GM12864 (cell line): ENCODE data around the gene TEX29.

Experiments
- DNase-seq: peaks from one replicate; pipeline ENCODE4 v3.0.0-alpha.2; 2011; ENCODE audit warnings: low read depth
- H3K4me3 ChIP-seq: 2 replicates; pipeline ENCODE4 v1.5.1; 2011; ENCODE audit warnings: mild to moderate bottlenecking, low read depth, low read length, control low read depth
- CTCF ChIP-seq: IDR thresholded peaks from 2 replicates; pipeline ENCODE4 v1.5.1; 2011; ENCODE audit warnings: low read depth, mild to moderate bottlenecking, moderate library complexity, low read length, control low read depth, inconsistent platforms; ENCODE audit errors: missing control alignments

The TEX29 gene

DNA sequence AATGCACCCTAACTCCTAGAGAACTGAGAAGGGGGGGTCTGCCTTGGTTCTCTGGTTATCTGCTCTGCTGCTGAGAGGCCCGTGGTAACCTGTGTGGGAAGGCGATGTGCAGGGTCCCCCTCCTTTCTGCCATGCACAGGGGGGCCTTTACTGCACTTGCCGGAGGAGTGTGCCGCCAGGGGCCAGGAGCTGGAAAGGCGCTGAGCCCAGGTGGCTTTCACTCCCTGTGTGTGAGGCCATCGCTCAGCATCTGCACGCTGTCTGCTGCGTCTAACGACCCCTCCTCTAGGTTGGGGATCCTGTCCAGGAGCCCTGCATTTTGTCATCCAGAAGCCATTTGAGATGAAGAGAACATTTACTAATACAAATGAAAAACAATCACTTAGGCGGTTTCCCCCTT is 37.0 kb upstream of the TEX29 start:
- no peak for DNase-seq
- TF ChIP-seq CTCF, result no peak
- H3K4me3 ChIP-seq, result no peak overlapping the region

GRCh38 chr13:111283991-111284390 is 36.5 kb upstream of the TEX29 start:
- H3K4me3 ChIP-seq, result no peak overlapping the region
- DNase-seq, result no peak
- no peak for TF ChIP-seq CTCF

DNA sequence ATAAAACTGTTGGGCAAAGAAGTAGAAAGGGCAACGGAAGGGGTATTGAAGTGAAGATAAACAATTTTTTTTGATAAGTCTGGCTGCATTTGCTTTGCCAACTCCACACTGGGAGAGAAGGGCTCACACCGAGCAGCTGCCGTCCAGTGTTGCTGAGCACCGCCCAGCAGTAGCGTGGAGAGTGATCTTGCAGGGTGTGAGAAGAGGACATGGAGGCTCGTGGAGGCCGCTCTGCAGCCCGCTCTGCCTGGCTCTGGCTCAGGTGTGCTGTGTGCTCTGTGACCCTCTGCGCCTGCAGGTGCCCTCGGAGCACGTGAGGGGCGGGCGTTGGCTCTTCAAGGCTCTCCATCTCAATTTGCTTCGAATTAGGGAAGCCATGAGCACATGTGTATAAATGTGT is 35.9 kb upstream of the TEX29 start:
- no peak overlapping the region for H3K4me3 ChIP-seq
- TF ChIP-seq CTCF, result no peak
- no peak for DNase-seq

GRCh38 chr13:111286162-111286561 is 34.3 kb upstream of the TEX29 start:
- H3K4me3 ChIP-seq, result no peak overlapping the region
- no peak for DNase-seq
- peak; percentile 13 for TF ChIP-seq CTCF

DNA sequence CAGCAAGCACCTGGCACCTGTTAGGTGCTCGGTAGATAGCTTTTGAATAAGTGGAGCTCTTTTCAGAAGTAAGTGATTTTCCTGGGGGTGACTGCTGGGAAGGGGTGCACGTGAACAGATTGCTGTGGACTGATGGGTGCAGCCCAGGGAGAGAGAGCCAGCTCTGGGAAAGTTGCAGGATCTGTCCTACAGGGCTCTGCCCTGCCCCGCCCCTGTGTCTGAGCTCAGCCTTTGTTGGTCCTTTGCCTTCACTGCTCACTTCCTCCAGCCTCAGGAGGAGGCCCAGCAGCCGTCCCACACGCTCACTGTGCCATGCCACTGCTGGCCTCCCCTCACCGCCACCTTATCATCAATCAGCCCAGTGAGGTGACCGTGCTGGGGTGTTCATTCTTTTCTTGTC is 33.7 kb upstream of the TEX29 start:
- no peak for DNase-seq
- no peak overlapping the region for H3K4me3 ChIP-seq
- no peak for TF ChIP-seq CTCF

- H3K4me3 ChIP-seq, result no peak overlapping the region
- TF ChIP-seq CTCF, result no peak
- no peak for DNase-seq
Measured at GRCh38 chr13:111287201-111287600, 33.2 kb upstream of the TEX29 start.

- no peak for TF ChIP-seq CTCF
- H3K4me3 ChIP-seq, result no peak overlapping the region
- DNase-seq, result no peak
Measured at GRCh38 chr13:111288276-111288675, 32.2 kb upstream of the TEX29 start.
